IPS DF 19.7 (cell line): ENCODE measurements around the gene APOBEC3A.

Experiments
- DNase-seq: peaks from one replicate; pipeline ENCODE4 v3.0.0-alpha.2; 2013; ENCODE audit warnings: low read depth, low spot score

The APOBEC3A gene

GRCh38 chr22:38957046-38957770 is at the start of gene APOBEC3A:
TSS of gene APOBEC3A (plus strand) at chr22:38957609. CDS start at chr22:38957692, 83 bp downstream.
- no peak for DNase-seq

DNA sequence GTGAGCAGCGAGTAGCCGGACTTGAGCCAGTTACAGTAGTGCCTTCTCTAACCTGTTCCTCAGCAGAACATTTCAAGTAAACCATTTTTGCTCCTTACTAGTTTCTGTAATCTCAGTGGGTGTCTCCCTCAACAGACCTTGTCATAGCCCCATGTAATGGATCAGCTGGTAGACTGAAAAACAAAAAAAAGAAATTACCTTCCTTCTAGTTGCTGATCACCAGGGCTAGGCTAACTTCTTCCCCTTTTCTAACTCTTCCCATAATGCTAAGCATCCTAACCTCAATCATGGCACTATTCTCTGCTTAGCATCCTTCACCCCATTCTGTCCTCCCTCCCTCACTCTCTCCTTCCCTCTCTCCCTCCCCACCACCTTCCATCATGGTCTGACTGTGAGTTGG is 49.6 kb upstream of the APOBEC3A start:
- DNase-seq: no peak

- no peak for DNase-seq
Observed at GRCh38 chr22:38911434-38911833, 46.0 kb upstream of the APOBEC3A start.

GRCh38 chr22:38919631-38920190 is 37.7 kb upstream of the APOBEC3A start:
- DNase-seq: no peak

- no peak for DNase-seq
Observed at GRCh38 chr22:38921120-38921519, 36.3 kb upstream of the APOBEC3A start.

DNA sequence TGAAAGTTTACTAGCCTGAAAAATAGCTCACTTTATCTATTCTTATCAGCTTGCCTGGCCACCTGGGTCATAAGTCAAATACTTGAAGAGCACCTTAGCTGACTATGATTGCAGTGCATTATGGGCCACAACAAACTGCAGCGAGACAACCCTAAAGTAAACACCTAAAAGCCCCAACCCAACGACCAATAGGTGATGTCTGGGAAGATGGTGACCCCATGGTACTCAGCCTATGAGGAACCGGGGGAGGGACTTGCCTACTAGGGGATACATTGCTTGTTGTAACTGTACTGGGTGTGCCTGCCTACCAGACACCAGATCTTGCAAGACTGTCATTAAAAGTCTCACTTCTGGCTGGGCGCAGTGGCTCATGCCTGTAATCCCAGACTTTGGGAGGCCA is 35.6 kb upstream of the APOBEC3A start:
- no peak for DNase-seq

- no peak for DNase-seq
Observed at GRCh38 chr22:38923463-38924346, 33.7 kb upstream of the APOBEC3A start.

- DNase-seq: no peak
Observed at GRCh38 chr22:38924347-38924952, 33.0 kb upstream of the APOBEC3A start.

DNA sequence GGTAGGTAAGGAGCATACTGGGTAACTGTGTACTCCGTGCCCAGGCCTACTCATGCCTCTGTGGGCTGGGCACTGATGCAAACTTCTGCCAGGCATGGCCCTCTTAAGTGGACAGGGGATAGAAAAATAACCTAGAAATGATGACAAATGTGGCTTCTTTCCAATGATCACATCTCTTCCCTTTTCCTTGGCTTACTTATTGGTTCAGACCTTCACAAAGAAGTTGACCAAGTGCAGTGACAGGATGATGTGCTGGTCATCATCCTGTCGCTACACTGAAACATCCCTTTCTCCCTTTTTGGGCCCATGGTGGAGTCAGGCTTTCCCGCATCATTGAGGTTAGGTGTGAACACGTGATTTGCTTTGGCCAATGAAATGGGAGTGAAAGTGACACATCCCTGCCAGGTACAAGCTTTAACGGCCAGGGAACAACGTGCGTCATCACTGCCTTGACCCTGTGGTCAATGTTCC is 31.8 kb upstream of the APOBEC3A start:
- no peak for DNase-seq

- DNase-seq: peak; percentile 52
Observed at GRCh38 chr22:38927033-38927781, 30.2 kb upstream of the APOBEC3A start.

DNA sequence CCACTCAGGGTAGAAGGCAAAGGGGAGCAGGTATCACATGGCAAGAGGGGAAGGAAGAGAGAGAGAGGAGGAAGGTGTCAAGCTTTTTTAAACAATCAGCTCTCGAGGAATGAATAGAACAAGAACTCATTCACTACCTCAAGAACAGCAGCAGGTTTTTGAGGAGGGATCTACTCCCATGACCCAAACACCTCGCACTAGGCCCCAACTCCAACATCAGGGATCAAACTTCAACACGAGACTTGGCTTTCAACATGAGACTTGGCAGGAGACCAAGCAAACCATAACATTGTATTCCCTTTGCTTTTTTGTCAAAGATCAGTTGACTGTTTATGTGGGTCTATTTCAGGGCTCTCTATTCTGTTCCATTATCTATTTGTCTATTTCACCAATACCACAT is 26.9 kb upstream of the APOBEC3A start:
- DNase-seq: no peak

GRCh38 chr22:38935023-38935422 is 22.4 kb upstream of the APOBEC3A start:
- no peak for DNase-seq

DNA sequence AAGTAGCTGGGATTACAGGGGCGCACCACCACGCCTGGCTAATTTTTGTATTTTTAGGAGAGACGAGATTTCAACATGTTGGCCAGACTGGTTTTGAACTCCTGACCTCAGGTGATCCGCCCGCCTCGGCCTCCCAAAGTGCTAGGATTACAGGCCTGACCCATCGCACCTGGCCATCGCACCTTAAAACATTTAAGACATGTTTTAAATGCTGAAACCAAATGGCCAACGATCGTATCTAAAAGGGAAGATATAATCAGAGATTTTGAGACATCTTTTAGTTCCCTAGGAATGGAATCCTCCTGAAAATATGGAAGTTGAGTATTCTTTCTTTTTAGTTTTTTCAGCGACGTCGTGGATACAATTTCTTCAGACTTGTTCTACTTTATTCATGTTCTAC is 21.8 kb upstream of the APOBEC3A start:
- no peak for DNase-seq

GRCh38 chr22:38936562-38936961 is 20.8 kb upstream of the APOBEC3A start:
- no peak for DNase-seq

- no peak for DNase-seq
Observed at GRCh38 chr22:38937036-38937435, 20.4 kb upstream of the APOBEC3A start.

DNA sequence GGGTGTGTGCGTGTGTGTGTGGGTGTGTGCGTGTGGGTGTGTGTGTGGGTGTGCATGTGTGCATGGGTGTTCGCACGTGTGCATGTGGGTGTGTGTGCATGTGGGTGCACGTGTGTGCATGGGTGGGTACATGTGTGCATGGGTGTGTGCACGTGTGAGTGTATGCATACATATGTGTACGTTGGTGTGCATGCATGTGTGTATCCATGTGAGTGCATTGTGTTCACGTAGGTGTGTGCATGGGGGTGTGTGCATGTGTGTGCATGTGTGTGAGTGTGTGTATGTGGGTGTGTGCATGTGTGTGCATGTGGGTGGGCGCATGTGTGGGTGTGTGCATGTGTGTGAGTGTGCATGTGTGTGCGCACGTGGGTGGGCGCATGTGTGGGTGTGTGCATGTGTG is 19.9 kb upstream of the APOBEC3A start:
- DNase-seq: no peak

DNA sequence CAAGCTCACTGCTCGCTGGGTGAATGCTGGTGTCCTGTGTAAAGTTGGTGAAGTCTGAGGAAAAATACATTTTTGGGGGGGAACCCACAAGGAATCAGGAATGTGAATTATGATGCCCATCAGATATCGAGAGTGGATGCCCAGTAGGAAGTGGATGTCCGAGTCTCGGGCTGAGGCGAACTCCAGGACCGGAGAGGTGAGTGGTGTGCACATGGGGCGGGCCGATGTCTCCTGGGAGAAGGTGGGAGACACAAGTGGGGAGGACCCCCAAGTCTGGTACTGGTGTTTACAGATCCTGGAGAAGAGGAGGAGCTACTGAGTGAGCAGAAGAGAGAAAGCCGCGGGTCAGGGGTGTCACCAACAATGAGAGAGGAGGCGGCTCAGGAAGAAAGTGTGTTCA is 19.2 kb upstream of the APOBEC3A start:
- no peak for DNase-seq

DNA sequence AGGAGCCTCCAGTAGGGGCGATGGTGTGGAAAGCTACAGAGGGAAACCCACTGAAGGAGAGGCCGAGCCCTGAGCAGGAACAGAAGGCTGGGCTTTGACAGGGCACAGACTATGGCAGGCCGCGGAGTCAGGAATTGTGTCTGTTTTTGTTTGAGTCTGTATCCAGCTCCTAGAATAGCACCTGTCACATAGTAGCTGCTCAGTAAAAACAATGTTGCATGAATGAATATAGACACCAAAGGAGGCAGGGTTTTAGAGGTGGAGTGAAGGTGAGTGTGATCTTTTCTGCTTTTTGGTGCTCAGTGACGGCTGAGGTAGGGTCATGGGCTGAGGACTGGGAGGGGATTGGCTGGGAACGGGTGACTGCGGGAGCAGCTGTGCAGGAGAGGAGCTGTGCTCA is 18.5 kb upstream of the APOBEC3A start:
- DNase-seq: no peak

DNA sequence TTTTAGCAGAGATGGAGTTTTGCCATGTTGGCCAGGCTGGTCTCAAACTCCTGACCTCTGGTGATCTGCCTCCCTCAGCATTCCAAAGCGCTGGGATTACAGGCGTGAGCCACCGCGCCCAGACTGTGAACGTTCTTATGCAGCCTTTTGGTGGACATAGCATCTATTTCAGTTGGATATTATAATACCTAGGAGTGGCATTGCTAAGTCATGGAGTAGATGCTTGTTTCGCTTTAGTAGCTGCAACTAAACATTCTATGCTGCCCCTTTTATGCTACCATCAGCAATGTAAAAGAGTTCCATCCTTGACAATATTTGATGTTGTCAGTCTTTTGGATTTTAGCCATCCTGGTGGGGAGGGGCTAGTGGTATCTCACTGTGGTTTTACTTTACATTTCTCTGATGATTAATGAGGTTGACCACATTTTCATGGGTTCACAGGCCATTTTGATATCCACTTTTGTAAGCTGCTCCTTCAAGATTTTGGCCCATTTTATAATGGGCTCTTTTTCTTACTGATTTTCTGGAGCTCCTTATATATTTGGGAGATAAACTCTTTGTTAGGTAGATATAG is 16.5 kb upstream of the APOBEC3A start:
- no peak for DNase-seq

GRCh38 chr22:38941488-38941987 is 15.9 kb upstream of the APOBEC3A start:
- no peak for DNase-seq

- no peak for DNase-seq
Observed at GRCh38 chr22:38942702-38943101, 14.7 kb upstream of the APOBEC3A start.
